SU-DHL-6 (cell line): Measurements from ENCODE around the gene CRISPLD2.

Experiments
- CTCF ChIP-seq: fragments of 200-600 bp; sonication (generic); IDR thresholded peaks from one replicate; pipeline ENCODE4 v1.5.1; 2017; ENCODE audit warnings: antibody characterized with exemption, mild to moderate bottlenecking, low read length, moderate library complexity; ENCODE audit not compliant: insufficient read depth, poor library complexity, severe bottlenecking
- EZH2phosphoT487 ChIP-seq: fragments of 200-600 bp; sonication (generic), shearing (Covaris generic); conservative IDR thresholded peaks from 2 replicates; pipeline ENCODE4 v1.6.1; 2018; ENCODE audit warnings: mild to moderate bottlenecking, antibody characterized with exemption, low read length, moderate library complexity, mixed read lengths

GRCh38 chr16:84842516-84843148 is 22.8 kb downstream of the CRISPLD2 start:
- TF ChIP-seq CTCF (no peak), EZH2phosphoT487 (no peak)
